Hematopoietic multipotent progenitor cell treated with erythropoietin and hydrocortisone succinate and interleukin-3 and kit ligand, for 6 days (in vitro differentiated cells): ENCODE results near the gene CPPED1.
"Not testable (repeated sequence)": the region's sequence is repeated elsewhere in the genome, so short reads cannot be mapped to it uniquely, and the experiment has no call there.

Experiments used
- DNase-seq: peaks from one replicate; pipeline ENCODE4 v3.0.0-alpha.2; 2015

Gene CPPED1

GRCh38 chr16:12801511-12802042 lies 2.1 kb downstream of the CPPED1 start:
- peak; percentile 73 for DNase-seq

- no peak for DNase-seq
These were observed 2.9 kb downstream of the CPPED1 start for GRCh38 chr16:12800817-12801216.

GRCh38 chr16:12799996-12800395 lies 3.7 kb downstream of the CPPED1 start:
- not testable (repeated sequence) for DNase-seq

- DNase-seq = no peak
These were observed 4.8 kb downstream of the CPPED1 start for GRCh38 chr16:12798846-12799245.

- DNase-seq = no peak
These were observed 5.5 kb downstream of the CPPED1 start for GRCh38 chr16:12798171-12798570.

- DNase-seq = no peak
These were observed 7.2 kb downstream of the CPPED1 start for GRCh38 chr16:12796498-12796897.

GRCh38 chr16:12794486-12795387 lies 8.9 kb downstream of the CPPED1 start:
- DNase-seq = peak; percentile 83

GRCh38 chr16:12793865-12794240 lies 9.8 kb downstream of the CPPED1 start:
- DNase-seq = peak; percentile 56

GRCh38 chr16:12793120-12793864 lies 10.4 kb downstream of the CPPED1 start:
- DNase-seq = peak; percentile 90

GRCh38 chr16:12792528-12792927 lies 11.2 kb downstream of the CPPED1 start:
- DNase-seq = not testable (repeated sequence)

GRCh38 chr16:12791340-12791739 lies 12.3 kb downstream of the CPPED1 start:
- no peak for DNase-seq

- DNase-seq = no peak
These were observed 14.9 kb downstream of the CPPED1 start for GRCh38 chr16:12788758-12789157.

- DNase-seq = no peak
These were observed 17.6 kb downstream of the CPPED1 start for GRCh38 chr16:12786081-12786480.

GRCh38 chr16:12784076-12784475 lies 19.6 kb downstream of the CPPED1 start:
- DNase-seq = no peak

- DNase-seq = no peak
These were observed 21.9 kb downstream of the CPPED1 start for GRCh38 chr16:12781777-12782176.

- no peak for DNase-seq
These were observed 23.2 kb downstream of the CPPED1 start for GRCh38 chr16:12780467-12780866.

- no peak for DNase-seq
These were observed 25.0 kb downstream of the CPPED1 start for GRCh38 chr16:12778726-12779125.

GRCh38 chr16:12775656-12776236 lies 27.9 kb downstream of the CPPED1 start:
- no peak for DNase-seq

GRCh38 chr16:12773221-12773620 lies 30.5 kb downstream of the CPPED1 start:
- DNase-seq = peak; percentile 44

- no peak for DNase-seq
These were observed 32.3 kb downstream of the CPPED1 start for GRCh38 chr16:12771341-12771798.

GRCh38 chr16:12769525-12769924 lies 34.2 kb downstream of the CPPED1 start:
- DNase-seq = no peak

GRCh38 chr16:12767897-12768296 lies 35.8 kb downstream of the CPPED1 start:
- DNase-seq = peak; percentile 92

- peak; percentile 29 for DNase-seq
These were observed 36.8 kb downstream of the CPPED1 start for GRCh38 chr16:12766853-12767252.
